ENCODE measurements around the gene NNT.
A peak's percentile ranks its signal among the peaks of the same experiment; 100 is the strongest.
"Not testable (repeated sequence)": the region's sequence is repeated elsewhere in the genome, so short reads cannot be mapped to it uniquely, and the experiment has no call there.

The NNT gene

GRCh38 chr5:43700601-43701000 is 97.6 kb downstream of the NNT start:
- H3K36me3 ChIP-seq (ENCODE audit: control insufficient read depth in 4 of 4, insufficient read depth in 4 of 4, low read length in 3 of 4) = peaks cover 13 to 50% (median 28%) of the 10 kb centered on the region in 4 experiments
- POLR2A ChIA-PET = no interaction called here
- no peak for DNase-seq
- no peak overlapping the region for H3K4me3 ChIP-seq (ENCODE audit: control insufficient read depth in 1 of 7, extremely low read depth in 1 of 7, insufficient read depth in 4 of 7, low read depth in 2 of 7, low read length in 6 of 7)
- WGBS (ENCODE audit: insufficient coverage) = no CpG with 5 or more reads among the region's 2 CpGs
- CTCF ChIA-PET = no interaction called here
- H3K27ac ChIP-seq (ENCODE audit: insufficient read depth in 1 of 2, low read depth in 1 of 2, low read length in 2 of 2, poor library complexity in 1 of 2, severe bottlenecking in 2 of 2) = no peak overlapping the region
- H3K27me3 ChIP-seq (replicated peaks in 2 of 5; ENCODE audit: control insufficient read depth in 4 of 5, insufficient read depth in 5 of 5, low read length in 4 of 5) = no peaks in the 10 kb centered on the region
- H3K4me1 ChIP-seq (ENCODE audit: control extremely low read depth in 1 of 4, control insufficient read depth in 4 of 4, insufficient read depth in 4 of 4, low read length in 3 of 4) = no peaks in the 10 kb centered on the region
- H3K9me3 ChIP-seq (ENCODE audit: control extremely low read depth in 1 of 5, control insufficient read depth in 4 of 5, insufficient read depth in 2 of 5, low read depth in 1 of 5, low read length in 4 of 5) = peaks cover 0 to 8% (median 6%) of the 10 kb centered on the region in 5 experiments

- POLR2A ChIA-PET = no interaction called here
- Histone ChIP-seq H3K36me3 (ENCODE audit: control insufficient read depth in 4 of 4, insufficient read depth in 4 of 4, low read length in 3 of 4) (peaks cover 12 to 45% (median 27%) of the 10 kb centered on the region in 4 experiments), H3K27ac (ENCODE audit: insufficient read depth in 1 of 2, low read depth in 1 of 2, low read length in 2 of 2, poor library complexity in 1 of 2, severe bottlenecking in 2 of 2) (no peak overlapping the region), H3K27me3 (replicated peaks in 2 of 5; ENCODE audit: control insufficient read depth in 4 of 5, insufficient read depth in 5 of 5, low read length in 4 of 5) (no peaks in the 10 kb centered on the region), H3K9me3 (ENCODE audit: control extremely low read depth in 1 of 5, control insufficient read depth in 4 of 5, insufficient read depth in 2 of 5, low read depth in 1 of 5, low read length in 4 of 5) (peaks cover 0 to 5% (median 4%) of the 10 kb centered on the region in 5 experiments), H3K4me3 (ENCODE audit: control insufficient read depth in 1 of 7, extremely low read depth in 1 of 7, insufficient read depth in 4 of 7, low read depth in 2 of 7, low read length in 6 of 7) (no peak overlapping the region), H3K4me1 (ENCODE audit: control extremely low read depth in 1 of 4, control insufficient read depth in 4 of 4, insufficient read depth in 4 of 4, low read length in 3 of 4) (no peaks in the 10 kb centered on the region)
- CTCF ChIA-PET = no interaction called here
- WGBS (ENCODE audit: insufficient coverage) = 100% methylated on average over 1 of the region's 3 CpGs
- DNase-seq = no peak
Observed at GRCh38 chr5:43701227-43701626, 98.2 kb downstream of the NNT start.

- POLR2A ChIA-PET = no interaction called here
- Histone ChIP-seq H3K4me1 (ENCODE audit: control extremely low read depth in 1 of 4, control insufficient read depth in 4 of 4, insufficient read depth in 4 of 4, low read length in 3 of 4) (no peaks in the 10 kb centered on the region), H3K27me3 (replicated peaks in 2 of 5; ENCODE audit: control insufficient read depth in 4 of 5, insufficient read depth in 5 of 5, low read length in 4 of 5) (no peaks in the 10 kb centered on the region), H3K36me3 (ENCODE audit: control insufficient read depth in 4 of 4, insufficient read depth in 4 of 4, low read length in 3 of 4) (peaks cover 12 to 40% (median 23%) of the 10 kb centered on the region in 4 experiments), H3K9me3 (ENCODE audit: control extremely low read depth in 1 of 5, control insufficient read depth in 4 of 5, insufficient read depth in 2 of 5, low read depth in 1 of 5, low read length in 4 of 5) (no peaks in the 10 kb centered on the region), H3K4me3 (ENCODE audit: control insufficient read depth in 1 of 7, extremely low read depth in 1 of 7, insufficient read depth in 4 of 7, low read depth in 2 of 7, low read length in 6 of 7) (no peak overlapping the region), H3K27ac (ENCODE audit: insufficient read depth in 1 of 2, low read depth in 1 of 2, low read length in 2 of 2, poor library complexity in 1 of 2, severe bottlenecking in 2 of 2) (no peak overlapping the region)
- DNase-seq = no peak
- no CpG with 5 or more reads among the region's 2 CpGs for WGBS (ENCODE audit: insufficient coverage)
- CTCF ChIA-PET = no interaction called here
Observed at GRCh38 chr5:43702293-43702692, 99.3 kb downstream of the NNT start.

- peak overlapping the region in 1 of 2 experiments; percentile 6 for H3K27ac ChIP-seq (ENCODE audit: insufficient read depth in 1 of 2, low read depth in 1 of 2, low read length in 2 of 2, poor library complexity in 1 of 2, severe bottlenecking in 2 of 2)
- H3K27me3 ChIP-seq (replicated peaks in 2 of 5; ENCODE audit: control insufficient read depth in 4 of 5, insufficient read depth in 5 of 5, low read length in 4 of 5) = no peaks in the 10 kb centered on the region
- no peak overlapping the region for H3K4me3 ChIP-seq (ENCODE audit: control insufficient read depth in 1 of 7, extremely low read depth in 1 of 7, insufficient read depth in 4 of 7, low read depth in 2 of 7, low read length in 6 of 7)
- WGBS (ENCODE audit: insufficient coverage) = 89% methylated on average over 3 of the region's 3 CpGs
- H3K36me3 ChIP-seq (ENCODE audit: control insufficient read depth in 4 of 4, insufficient read depth in 4 of 4, low read length in 3 of 4) = peaks cover 12 to 40% (median 23%) of the 10 kb centered on the region in 4 experiments
- no peaks in the 10 kb centered on the region for H3K9me3 ChIP-seq (ENCODE audit: control extremely low read depth in 1 of 5, control insufficient read depth in 4 of 5, insufficient read depth in 2 of 5, low read depth in 1 of 5, low read length in 4 of 5)
- ChIA-PET POLR2A (no interaction called here), CTCF (no interaction called here)
- no peak for DNase-seq
- H3K4me1 ChIP-seq (ENCODE audit: control extremely low read depth in 1 of 4, control insufficient read depth in 4 of 4, insufficient read depth in 4 of 4, low read length in 3 of 4) = no peaks in the 10 kb centered on the region
Observed at GRCh38 chr5:43702815-43703214, 99.8 kb downstream of the NNT start.

GRCh38 chr5:43704243-43704642 is 101.3 kb downstream of the NNT start:
- 89% methylated on average over 3 of the region's 4 CpGs for WGBS (ENCODE audit: insufficient coverage)
- no peak for DNase-seq

GRCh38 chr5:43706576-43706975 is 103.6 kb downstream of the NNT start:
- POLR2A ChIA-PET; H3K9me3 ChIP-seq (ENCODE audit: control extremely low read depth in 1 of 5, control insufficient read depth in 4 of 5, insufficient read depth in 2 of 5, low read depth in 1 of 5, low read length in 4 of 5); H3K4me1 ChIP-seq (ENCODE audit: control extremely low read depth in 1 of 4, control insufficient read depth in 4 of 4, insufficient read depth in 4 of 4, low read length in 3 of 4); H3K27ac ChIP-seq (ENCODE audit: insufficient read depth in 1 of 2, low read depth in 1 of 2, low read length in 2 of 2, poor library complexity in 1 of 2, severe bottlenecking in 2 of 2); H3K27me3 ChIP-seq (replicated peaks in 2 of 5; ENCODE audit: control insufficient read depth in 4 of 5, insufficient read depth in 5 of 5, low read length in 4 of 5); H3K4me3 ChIP-seq (ENCODE audit: control insufficient read depth in 1 of 7, extremely low read depth in 1 of 7, insufficient read depth in 4 of 7, low read depth in 2 of 7, low read length in 6 of 7); CTCF ChIA-PET; DNase-seq: not testable (repeated sequence)
- H3K36me3 ChIP-seq (ENCODE audit: control insufficient read depth in 4 of 4, insufficient read depth in 4 of 4, low read length in 3 of 4) = peaks cover 12 to 31% (median 21%) of the 10 kb centered on the region in 4 experiments
- WGBS (ENCODE audit: insufficient coverage) = no CpG with 5 or more reads among the region's 1 CpG

More at GRCh38 chr5:43704243-43704642, 101.3 kb downstream of the NNT start:
- Histone ChIP-seq H3K27me3 (replicated peaks in 2 of 5; ENCODE audit: control insufficient read depth in 4 of 5, insufficient read depth in 5 of 5, low read length in 4 of 5) (no peaks in the 10 kb centered on the region), H3K36me3 (ENCODE audit: control insufficient read depth in 4 of 4, insufficient read depth in 4 of 4, low read length in 3 of 4) (peaks cover 12 to 40% (median 23%) of the 10 kb centered on the region in 4 experiments), H3K27ac (ENCODE audit: insufficient read depth in 1 of 2, low read depth in 1 of 2, low read length in 2 of 2, poor library complexity in 1 of 2, severe bottlenecking in 2 of 2) (no peak overlapping the region), H3K9me3 (ENCODE audit: control extremely low read depth in 1 of 5, control insufficient read depth in 4 of 5, insufficient read depth in 2 of 5, low read depth in 1 of 5, low read length in 4 of 5) (no peaks in the 10 kb centered on the region), H3K4me3 (ENCODE audit: control insufficient read depth in 1 of 7, extremely low read depth in 1 of 7, insufficient read depth in 4 of 7, low read depth in 2 of 7, low read length in 6 of 7) (no peak overlapping the region), H3K4me1 (ENCODE audit: control extremely low read depth in 1 of 4, control insufficient read depth in 4 of 4, insufficient read depth in 4 of 4, low read length in 3 of 4) (no peaks in the 10 kb centered on the region)
- ChIA-PET POLR2A (no interaction called here), CTCF (no interaction called here)

GRCh38 chr5:43711496-43711895 is 108.5 kb downstream of the NNT start:
- Histone ChIP-seq H3K4me3 (ENCODE audit: control insufficient read depth in 1 of 7, extremely low read depth in 1 of 7, insufficient read depth in 4 of 7, low read depth in 2 of 7, low read length in 6 of 7) (no peak overlapping the region), H3K9me3 (ENCODE audit: control extremely low read depth in 1 of 5, control insufficient read depth in 4 of 5, insufficient read depth in 2 of 5, low read depth in 1 of 5, low read length in 4 of 5) (no peaks in the 10 kb centered on the region), H3K36me3 (ENCODE audit: control insufficient read depth in 4 of 4, insufficient read depth in 4 of 4, low read length in 3 of 4) (peaks cover 0 to 4% (median 0%) of the 10 kb centered on the region in 4 experiments), H3K27me3 (replicated peaks in 2 of 5; ENCODE audit: control insufficient read depth in 4 of 5, insufficient read depth in 5 of 5, low read length in 4 of 5) (no peaks in the 10 kb centered on the region), H3K27ac (ENCODE audit: insufficient read depth in 1 of 2, low read depth in 1 of 2, low read length in 2 of 2, poor library complexity in 1 of 2, severe bottlenecking in 2 of 2) (no peak overlapping the region), H3K4me1 (ENCODE audit: control extremely low read depth in 1 of 4, control insufficient read depth in 4 of 4, insufficient read depth in 4 of 4, low read length in 3 of 4) (no peaks in the 10 kb centered on the region)
- ChIA-PET POLR2A (no interaction called here), CTCF (no interaction called here)
- 98% methylated on average over 4 of the region's 6 CpGs for WGBS (ENCODE audit: insufficient coverage)
- DNase-seq = no peak

Measured in common myeloid progenitor, CD34-positive (primary cell).